ES-I3 (cell line): Measurements from ENCODE around the gene NME1.

Source experiments
- H3K36me3 ChIP-seq: 2 replicates; pipeline ENCODE4 v1.6.1; 2013; ENCODE audit warnings: mild to moderate bottlenecking, low read length, control low read depth, moderate library complexity; ENCODE audit not compliant: insufficient read depth
- H3K4me1 ChIP-seq: 2 replicates; pipeline ENCODE4 v1.6.1; 2013; ENCODE audit warnings: mild to moderate bottlenecking, control low read depth, low read length; ENCODE audit not compliant: insufficient read depth
- H3K9ac ChIP-seq: 2 replicates; pipeline ENCODE4 v1.6.1; 2013; ENCODE audit warnings: low read depth, mild to moderate bottlenecking, low read length, moderate library complexity
- H3K9me3 ChIP-seq: 2 replicates; pipeline ENCODE4 v1.6.1; 2013; ENCODE audit warnings: mild to moderate bottlenecking, low read length, moderate library complexity; ENCODE audit not compliant: control insufficient read depth, insufficient read depth

Gene NME1

DNA sequence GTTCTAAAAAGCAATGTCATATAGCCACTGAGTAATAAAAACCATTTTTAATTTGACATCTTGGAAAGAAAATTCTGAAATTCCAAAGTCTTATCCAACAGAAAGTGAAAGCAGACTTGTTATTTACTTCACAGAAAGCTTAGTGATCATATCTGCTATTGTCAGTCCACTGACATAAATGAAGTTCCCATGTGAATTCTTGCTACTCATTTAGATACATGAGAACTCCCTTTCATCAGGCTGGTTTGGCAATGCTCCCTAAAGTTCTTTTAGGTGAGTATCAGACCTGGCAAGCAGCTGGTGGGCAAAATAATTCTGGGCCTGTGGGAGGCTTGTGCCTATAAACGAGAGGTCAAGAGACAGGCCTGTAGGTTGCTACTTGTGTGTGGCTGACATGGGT lies 36.3 kb downstream of the NME1 start:
- H3K36me3 ChIP-seq: peaks cover 29% of the 10 kb centered on the region
- no peak overlapping the region for H3K9ac ChIP-seq
- H3K9me3 ChIP-seq: no peaks in the 10 kb centered on the region
- no peaks in the 10 kb centered on the region for H3K4me1 ChIP-seq

DNA sequence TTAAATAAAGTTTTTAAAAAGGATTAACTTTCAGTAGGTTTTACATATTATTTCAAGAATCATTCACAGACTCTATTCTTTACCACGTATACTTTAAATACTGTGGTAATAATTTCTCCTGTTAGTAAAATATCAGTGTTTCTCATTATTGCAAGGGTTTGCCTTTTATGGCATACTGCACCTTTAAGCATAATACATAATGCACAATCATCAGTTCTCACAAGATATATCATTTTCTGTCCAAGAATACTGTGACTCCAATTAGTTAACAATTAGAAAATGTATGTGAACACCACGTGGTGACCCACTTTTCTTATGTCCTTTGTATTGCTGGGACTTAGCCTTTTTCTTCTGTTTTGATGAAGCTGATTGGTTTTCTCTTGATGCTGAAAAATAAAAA lies 38.5 kb downstream of the NME1 start:
- Histone ChIP-seq H3K9ac (no peak overlapping the region), H3K4me1 (no peaks in the 10 kb centered on the region), H3K9me3 (no peaks in the 10 kb centered on the region), H3K36me3 (peaks cover 29% of the 10 kb centered on the region)

DNA sequence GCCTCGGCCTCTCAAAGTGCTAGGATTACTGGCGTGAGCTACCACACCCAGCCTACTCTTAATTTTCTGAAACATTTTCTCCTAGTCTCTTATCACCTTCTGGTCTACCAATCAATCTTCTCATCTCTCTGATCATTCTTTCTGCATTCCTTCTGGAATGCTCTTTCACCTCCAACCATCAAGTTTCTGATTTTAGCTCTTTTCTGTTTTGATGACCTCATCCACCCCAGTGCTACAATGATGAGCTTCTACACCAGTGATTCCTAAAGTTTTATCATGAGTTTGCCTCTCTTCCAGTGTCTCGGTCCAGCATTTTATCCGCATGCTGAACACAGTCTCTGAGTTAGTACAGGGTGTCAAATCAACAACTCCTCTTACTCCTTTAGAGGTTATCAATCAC lies 44.4 kb downstream of the NME1 start:
- no peaks in the 10 kb centered on the region for H3K4me1 ChIP-seq
- peaks cover 39% of the 10 kb centered on the region for H3K36me3 ChIP-seq
- no peaks in the 10 kb centered on the region for H3K9me3 ChIP-seq
- no peak overlapping the region for H3K9ac ChIP-seq

DNA sequence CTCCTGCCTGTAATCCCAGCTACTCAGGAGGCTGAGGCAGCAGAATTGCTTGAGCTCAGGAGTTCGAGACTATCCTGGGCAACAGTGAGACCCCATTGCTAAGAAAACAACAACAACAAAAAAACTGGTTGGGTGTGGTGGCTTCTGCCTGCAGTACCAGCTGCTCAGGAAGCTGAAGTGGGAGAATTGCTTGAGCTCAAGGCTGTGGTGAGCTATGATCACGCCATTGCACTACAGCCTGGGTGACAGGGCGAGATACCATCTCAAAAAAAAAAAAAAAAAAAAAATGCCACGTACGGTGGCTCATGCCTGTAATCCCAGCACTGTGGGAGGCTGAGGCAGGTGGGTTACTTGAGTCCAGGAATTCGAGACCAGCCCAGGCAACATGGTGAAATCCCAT lies 46.9 kb downstream of the NME1 start:
- Histone ChIP-seq H3K4me1 (no peaks in the 10 kb centered on the region), H3K9me3 (no peaks in the 10 kb centered on the region), H3K36me3 (peaks cover 44% of the 10 kb centered on the region)

DNA sequence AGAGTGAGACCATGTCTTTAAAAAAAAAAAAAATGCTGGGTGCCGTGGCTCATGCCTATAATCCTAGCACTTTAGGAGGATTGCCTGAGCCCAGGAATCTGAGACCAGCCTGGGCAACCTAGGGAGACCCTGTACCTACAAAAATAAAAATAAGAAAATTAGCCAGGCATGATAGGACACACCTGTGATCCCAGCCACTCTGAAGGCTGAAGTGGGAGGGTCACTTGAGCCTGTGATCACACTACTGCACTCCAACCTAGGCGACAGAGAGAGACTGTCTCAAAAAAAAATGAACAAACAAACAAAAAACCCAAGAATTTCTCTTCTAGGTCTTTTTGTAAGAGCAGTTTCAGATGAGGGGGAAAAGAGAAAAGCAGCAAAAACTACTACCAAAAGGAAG lies 47.5 kb downstream of the NME1 start:
- peaks cover 47% of the 10 kb centered on the region for H3K36me3 ChIP-seq
- no peaks in the 10 kb centered on the region for H3K9me3 ChIP-seq
- H3K9ac ChIP-seq: no peak overlapping the region
- H3K4me1 ChIP-seq: no peaks in the 10 kb centered on the region

More for the DNA sequence above, 46.9 kb downstream of the NME1 start:
- no peak overlapping the region for H3K9ac ChIP-seq

DNA sequence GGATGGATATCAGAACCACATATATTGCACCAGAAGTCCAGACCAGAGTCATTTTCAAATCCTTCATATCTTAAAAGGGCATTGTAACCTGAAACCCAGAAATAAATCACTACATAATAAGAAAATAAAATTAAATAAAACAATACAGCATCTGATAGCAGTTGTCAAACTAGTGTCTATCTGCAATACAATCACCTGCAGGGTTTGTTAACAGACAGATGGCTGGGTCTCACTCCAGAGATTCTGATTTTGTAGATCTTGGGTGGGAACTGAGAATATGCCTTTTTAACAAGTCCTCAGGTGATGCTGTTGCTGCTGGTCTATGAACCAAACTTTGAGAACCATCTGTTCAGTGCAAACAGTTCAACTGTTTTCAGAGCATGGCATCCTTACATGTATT lies 50.5 kb downstream of the NME1 start:
- H3K9me3 ChIP-seq: no peaks in the 10 kb centered on the region
- peaks cover 52% of the 10 kb centered on the region for H3K36me3 ChIP-seq
- no peak overlapping the region for H3K9ac ChIP-seq
- H3K4me1 ChIP-seq: no peaks in the 10 kb centered on the region
